Measurements from ENCODE around the gene ABLIM1.

ABLIM1 gene

GRCh38 chr10:114384601-114385000 lies 273.5 kb downstream of the ABLIM1 start:
- no peak for DNase-seq (ENCODE audit: low read depth)

- no peak for DNase-seq (ENCODE audit: low read depth)
These were observed 273.9 kb downstream of the ABLIM1 start for GRCh38 chr10:114384181-114384580.

Data from stimulated activated CD8-positive, alpha-beta memory T cell treated with anti-CD3 and anti-CD28 coated beads, Interleukin-12 subunit alpha, Interleukin-12 subunit beta, amount 100 ng/mL, for 1 hour (primary cell).